ENCODE results near the gene ACVR1. TPM values are rescaled to one million over a fixed set of nuclear protein-coding genes. Genes with fewer than 3 reads are reported as not detected.

The ACVR1 gene
- total RNA-seq, 1 experiment from 2014 or later: 27.6 TPM

DNA sequence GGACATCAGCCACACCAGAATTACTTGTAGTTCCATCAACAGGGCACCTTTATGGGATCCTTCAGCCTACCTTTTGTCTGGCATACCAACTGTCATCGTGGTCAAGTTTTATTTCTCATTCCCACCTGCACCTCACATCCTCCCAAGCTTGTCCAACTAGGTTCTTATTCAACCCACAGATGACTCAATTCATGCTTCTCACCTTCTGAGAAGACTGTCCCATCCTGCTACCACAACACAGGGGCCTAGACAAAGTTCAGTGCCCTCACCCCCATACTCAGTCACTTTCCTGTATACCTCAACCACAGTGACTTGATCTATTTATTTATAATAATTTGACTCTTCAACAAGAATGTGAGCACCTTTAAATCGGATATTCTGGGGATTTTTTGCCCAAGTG is 133.1 kb downstream of the ACVR1 start:
- H3K9me3 ChIP-seq (ENCODE audit: control insufficient read depth, insufficient read depth, low read depth, low read length): no peaks in the 10 kb centered on the region
- intact Hi-C loops (cut with micrococcal nuclease; ENCODE audit: unreplicated experiment): no loop called here
- no peak overlapping the region for H3K27ac ChIP-seq (ENCODE audit: low read length)
- no peaks in the 10 kb centered on the region for H3K4me1 ChIP-seq (ENCODE audit: control insufficient read depth, insufficient read depth, low read length)
- BruUV-seq (replicated peaks): no TSS peak
- no peak for TF ChIP-seq POLR2AphosphoS5 (IDR thresholded peaks at IDR 0.05; ENCODE audit: low read depth, low read length)
- TF ChIP-seq, protein P1, sequence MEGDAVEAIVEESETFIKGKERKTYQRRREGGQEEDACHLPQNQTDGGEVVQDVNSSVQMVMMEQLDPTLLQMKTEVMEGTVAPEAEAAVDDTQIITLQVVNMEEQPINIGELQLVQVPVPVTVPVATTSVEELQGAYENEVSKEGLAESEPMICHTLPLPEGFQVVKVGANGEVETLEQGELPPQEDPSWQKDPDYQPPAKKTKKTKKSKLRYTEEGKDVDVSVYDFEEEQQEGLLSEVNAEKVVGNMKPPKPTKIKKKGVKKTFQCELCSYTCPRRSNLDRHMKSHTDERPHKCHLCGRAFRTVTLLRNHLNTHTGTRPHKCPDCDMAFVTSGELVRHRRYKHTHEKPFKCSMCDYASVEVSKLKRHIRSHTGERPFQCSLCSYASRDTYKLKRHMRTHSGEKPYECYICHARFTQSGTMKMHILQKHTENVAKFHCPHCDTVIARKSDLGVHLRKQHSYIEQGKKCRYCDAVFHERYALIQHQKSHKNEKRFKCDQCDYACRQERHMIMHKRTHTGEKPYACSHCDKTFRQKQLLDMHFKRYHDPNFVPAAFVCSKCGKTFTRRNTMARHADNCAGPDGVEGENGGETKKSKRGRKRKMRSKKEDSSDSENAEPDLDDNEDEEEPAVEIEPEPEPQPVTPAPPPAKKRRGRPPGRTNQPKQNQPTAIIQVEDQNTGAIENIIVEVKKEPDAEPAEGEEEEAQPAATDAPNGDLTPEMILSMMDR (IDR thresholded peaks at IDR 0.05): no peak
- no peak for TF ChIP-seq SIN3A (IDR thresholded peaks at IDR 0.05; ENCODE audit: borderline replicate concordance, insufficient read depth, low read depth, low read length)
- TF ChIP-seq TCF7L2 (IDR thresholded peaks at IDR 0.05; ENCODE audit: low read depth, low read length): no peak
- TF ChIP-seq, protein P2, sequence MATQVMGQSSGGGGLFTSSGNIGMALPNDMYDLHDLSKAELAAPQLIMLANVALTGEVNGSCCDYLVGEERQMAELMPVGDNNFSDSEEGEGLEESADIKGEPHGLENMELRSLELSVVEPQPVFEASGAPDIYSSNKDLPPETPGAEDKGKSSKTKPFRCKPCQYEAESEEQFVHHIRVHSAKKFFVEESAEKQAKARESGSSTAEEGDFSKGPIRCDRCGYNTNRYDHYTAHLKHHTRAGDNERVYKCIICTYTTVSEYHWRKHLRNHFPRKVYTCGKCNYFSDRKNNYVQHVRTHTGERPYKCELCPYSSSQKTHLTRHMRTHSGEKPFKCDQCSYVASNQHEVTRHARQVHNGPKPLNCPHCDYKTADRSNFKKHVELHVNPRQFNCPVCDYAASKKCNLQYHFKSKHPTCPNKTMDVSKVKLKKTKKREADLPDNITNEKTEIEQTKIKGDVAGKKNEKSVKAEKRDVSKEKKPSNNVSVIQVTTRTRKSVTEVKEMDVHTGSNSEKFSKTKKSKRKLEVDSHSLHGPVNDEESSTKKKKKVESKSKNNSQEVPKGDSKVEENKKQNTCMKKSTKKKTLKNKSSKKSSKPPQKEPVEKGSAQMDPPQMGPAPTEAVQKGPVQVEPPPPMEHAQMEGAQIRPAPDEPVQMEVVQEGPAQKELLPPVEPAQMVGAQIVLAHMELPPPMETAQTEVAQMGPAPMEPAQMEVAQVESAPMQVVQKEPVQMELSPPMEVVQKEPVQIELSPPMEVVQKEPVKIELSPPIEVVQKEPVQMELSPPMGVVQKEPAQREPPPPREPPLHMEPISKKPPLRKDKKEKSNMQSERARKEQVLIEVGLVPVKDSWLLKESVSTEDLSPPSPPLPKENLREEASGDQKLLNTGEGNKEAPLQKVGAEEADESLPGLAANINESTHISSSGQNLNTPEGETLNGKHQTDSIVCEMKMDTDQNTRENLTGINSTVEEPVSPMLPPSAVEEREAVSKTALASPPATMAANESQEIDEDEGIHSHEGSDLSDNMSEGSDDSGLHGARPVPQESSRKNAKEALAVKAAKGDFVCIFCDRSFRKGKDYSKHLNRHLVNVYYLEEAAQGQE (IDR thresholded peaks at IDR 0.05; ENCODE audit: insufficient read depth in 1 of 2, low read depth in 2 of 2, low read length in 1 of 2): no peak
- POLR2A ChIA-PET: no interaction called here
- no peak for DNase-seq (ENCODE audit: low read depth, low spot score)
- ATAC-seq: no peak
- H3K36me3 ChIP-seq (ENCODE audit: control insufficient read depth, insufficient read depth, low read length): no peaks in the 10 kb centered on the region
- no peak overlapping the region for H3K4me3 ChIP-seq (ENCODE audit: low read depth in 2 of 2, low read length in 2 of 2)
- CTCF ChIA-PET: no interaction called here
- in situ Hi-C loops (cut with HindIII; ENCODE audit: low pct_unique_long_range_greater_than_20kb, low sequenced_read_pairs): no loop called here
- no peaks in the 10 kb centered on the region for H3K27me3 ChIP-seq (ENCODE audit: control insufficient read depth, insufficient read depth, low read length)

DNA sequence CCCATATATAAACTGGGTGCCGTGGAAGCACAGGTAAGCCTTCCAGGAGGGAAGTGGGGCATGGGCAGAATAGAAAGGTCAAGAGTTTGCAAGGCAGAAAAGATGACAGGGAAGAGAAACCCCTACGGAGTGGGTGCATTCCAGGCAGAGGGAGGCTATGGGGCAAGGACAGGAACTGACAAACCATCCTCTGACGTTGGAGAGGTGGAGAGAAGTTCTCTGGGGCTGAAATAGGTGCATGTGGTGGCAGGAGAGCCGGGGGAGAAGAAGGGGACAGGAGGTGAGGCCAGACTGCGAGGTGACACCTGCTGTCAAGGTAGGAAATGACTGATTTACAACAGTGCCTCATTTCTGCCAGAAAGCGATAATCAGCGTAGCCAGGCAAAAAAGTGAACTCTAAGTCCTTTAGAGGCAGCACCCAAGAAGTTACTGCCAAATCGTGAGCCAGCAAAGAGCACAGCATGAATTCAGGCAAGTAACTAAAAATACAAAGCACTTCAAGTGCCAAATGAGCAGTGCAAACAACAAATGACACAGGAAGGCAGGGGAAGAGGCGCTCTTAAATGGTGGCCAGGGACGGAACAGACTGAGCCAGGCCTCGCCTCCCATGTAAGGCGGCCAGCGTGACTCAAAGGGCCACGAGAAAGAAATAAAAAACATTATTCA is 134.2 kb downstream of the ACVR1 start:
- ChIA-PET POLR2A (no interaction called here), CTCF (interaction anchor here (0.7 kb wide), 1 partner anchor 36 kb away, joined by 3 read pairs; no protein-coding TSS in a partner anchor)
- in situ Hi-C loops (cut with HindIII; ENCODE audit: low pct_unique_long_range_greater_than_20kb, low sequenced_read_pairs) (no loop called here), intact Hi-C loops (cut with micrococcal nuclease; ENCODE audit: unreplicated experiment) (no loop called here)
- Histone ChIP-seq H3K27ac (ENCODE audit: low read length) (no peak overlapping the region), H3K9me3 (ENCODE audit: control insufficient read depth, insufficient read depth, low read depth, low read length) (no peaks in the 10 kb centered on the region), H3K27me3 (ENCODE audit: control insufficient read depth, insufficient read depth, low read length) (no peaks in the 10 kb centered on the region), H3K4me3 (ENCODE audit: low read depth in 2 of 2, low read length in 2 of 2) (no peak overlapping the region), H3K4me1 (ENCODE audit: control insufficient read depth, insufficient read depth, low read length) (no peaks in the 10 kb centered on the region), H3K36me3 (ENCODE audit: control insufficient read depth, insufficient read depth, low read length) (0 out of 2 replicates have a peak, but pooled peaks cover 3% of the 10 kb centered on the region)
- BruUV-seq (replicated peaks): no TSS peak
- TF ChIP-seq TCF7L2 (IDR thresholded peaks at IDR 0.05; ENCODE audit: low read depth, low read length) (no peak), POLR2AphosphoS5 (IDR thresholded peaks at IDR 0.05; ENCODE audit: low read depth, low read length) (no peak), SIN3A (IDR thresholded peaks at IDR 0.05; ENCODE audit: borderline replicate concordance, insufficient read depth, low read depth, low read length) (no peak)
- TF ChIP-seq, protein P2 (IDR thresholded peaks at IDR 0.05; ENCODE audit: insufficient read depth in 1 of 2, low read depth in 2 of 2, low read length in 1 of 2): no peak
- TF ChIP-seq, protein P1 (IDR thresholded peaks at IDR 0.05): no peak
- ATAC-seq (no peak), DNase-seq (ENCODE audit: low read depth, low spot score) (no peak)

Measured in Panc1 (cell line).